Measurements from ENCODE around the gene NR2F1.

DNA sequence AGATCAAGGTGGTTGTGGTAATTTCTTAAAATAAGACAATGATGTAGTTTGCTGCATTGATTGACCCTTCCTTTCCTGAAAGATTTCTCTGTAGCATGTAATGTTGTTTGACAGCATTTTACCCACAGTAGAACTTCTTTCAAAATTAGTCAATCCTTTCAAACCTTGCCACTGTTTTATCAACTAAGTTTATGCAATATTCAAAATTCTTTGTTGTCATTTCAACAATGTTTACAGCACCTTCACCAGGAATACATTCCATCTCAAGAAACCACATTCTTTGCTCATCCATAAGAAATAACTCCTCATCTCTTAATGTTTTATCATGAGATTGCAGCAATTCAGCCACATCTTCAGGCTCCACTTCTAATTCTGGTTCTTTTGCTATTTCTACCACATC, 43.8 kb downstream of the NR2F1 start:
- TF ChIP-seq, protein P1, sequence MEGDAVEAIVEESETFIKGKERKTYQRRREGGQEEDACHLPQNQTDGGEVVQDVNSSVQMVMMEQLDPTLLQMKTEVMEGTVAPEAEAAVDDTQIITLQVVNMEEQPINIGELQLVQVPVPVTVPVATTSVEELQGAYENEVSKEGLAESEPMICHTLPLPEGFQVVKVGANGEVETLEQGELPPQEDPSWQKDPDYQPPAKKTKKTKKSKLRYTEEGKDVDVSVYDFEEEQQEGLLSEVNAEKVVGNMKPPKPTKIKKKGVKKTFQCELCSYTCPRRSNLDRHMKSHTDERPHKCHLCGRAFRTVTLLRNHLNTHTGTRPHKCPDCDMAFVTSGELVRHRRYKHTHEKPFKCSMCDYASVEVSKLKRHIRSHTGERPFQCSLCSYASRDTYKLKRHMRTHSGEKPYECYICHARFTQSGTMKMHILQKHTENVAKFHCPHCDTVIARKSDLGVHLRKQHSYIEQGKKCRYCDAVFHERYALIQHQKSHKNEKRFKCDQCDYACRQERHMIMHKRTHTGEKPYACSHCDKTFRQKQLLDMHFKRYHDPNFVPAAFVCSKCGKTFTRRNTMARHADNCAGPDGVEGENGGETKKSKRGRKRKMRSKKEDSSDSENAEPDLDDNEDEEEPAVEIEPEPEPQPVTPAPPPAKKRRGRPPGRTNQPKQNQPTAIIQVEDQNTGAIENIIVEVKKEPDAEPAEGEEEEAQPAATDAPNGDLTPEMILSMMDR (conservative IDR thresholded peaks at IDR 0.05; ENCODE audit: low read depth in 2 of 2), result no peak
- no peak for TF ChIP-seq CREB1 (CRISPR knock-in tag; IDR thresholded peaks at IDR 0.05; ENCODE audit: low read depth)
- no peak for TF ChIP-seq EZH2 (IDR thresholded peaks at IDR 0.05; ENCODE audit: low read depth, unreplicated experiment)
- TF ChIP-seq, protein P2, sequence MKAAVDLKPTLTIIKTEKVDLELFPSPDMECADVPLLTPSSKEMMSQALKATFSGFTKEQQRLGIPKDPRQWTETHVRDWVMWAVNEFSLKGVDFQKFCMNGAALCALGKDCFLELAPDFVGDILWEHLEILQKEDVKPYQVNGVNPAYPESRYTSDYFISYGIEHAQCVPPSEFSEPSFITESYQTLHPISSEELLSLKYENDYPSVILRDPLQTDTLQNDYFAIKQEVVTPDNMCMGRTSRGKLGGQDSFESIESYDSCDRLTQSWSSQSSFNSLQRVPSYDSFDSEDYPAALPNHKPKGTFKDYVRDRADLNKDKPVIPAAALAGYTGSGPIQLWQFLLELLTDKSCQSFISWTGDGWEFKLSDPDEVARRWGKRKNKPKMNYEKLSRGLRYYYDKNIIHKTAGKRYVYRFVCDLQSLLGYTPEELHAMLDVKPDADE (IDR thresholded peaks at IDR 0.05), result no peak
- TF ChIP-seq, protein P3, sequence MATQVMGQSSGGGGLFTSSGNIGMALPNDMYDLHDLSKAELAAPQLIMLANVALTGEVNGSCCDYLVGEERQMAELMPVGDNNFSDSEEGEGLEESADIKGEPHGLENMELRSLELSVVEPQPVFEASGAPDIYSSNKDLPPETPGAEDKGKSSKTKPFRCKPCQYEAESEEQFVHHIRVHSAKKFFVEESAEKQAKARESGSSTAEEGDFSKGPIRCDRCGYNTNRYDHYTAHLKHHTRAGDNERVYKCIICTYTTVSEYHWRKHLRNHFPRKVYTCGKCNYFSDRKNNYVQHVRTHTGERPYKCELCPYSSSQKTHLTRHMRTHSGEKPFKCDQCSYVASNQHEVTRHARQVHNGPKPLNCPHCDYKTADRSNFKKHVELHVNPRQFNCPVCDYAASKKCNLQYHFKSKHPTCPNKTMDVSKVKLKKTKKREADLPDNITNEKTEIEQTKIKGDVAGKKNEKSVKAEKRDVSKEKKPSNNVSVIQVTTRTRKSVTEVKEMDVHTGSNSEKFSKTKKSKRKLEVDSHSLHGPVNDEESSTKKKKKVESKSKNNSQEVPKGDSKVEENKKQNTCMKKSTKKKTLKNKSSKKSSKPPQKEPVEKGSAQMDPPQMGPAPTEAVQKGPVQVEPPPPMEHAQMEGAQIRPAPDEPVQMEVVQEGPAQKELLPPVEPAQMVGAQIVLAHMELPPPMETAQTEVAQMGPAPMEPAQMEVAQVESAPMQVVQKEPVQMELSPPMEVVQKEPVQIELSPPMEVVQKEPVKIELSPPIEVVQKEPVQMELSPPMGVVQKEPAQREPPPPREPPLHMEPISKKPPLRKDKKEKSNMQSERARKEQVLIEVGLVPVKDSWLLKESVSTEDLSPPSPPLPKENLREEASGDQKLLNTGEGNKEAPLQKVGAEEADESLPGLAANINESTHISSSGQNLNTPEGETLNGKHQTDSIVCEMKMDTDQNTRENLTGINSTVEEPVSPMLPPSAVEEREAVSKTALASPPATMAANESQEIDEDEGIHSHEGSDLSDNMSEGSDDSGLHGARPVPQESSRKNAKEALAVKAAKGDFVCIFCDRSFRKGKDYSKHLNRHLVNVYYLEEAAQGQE (IDR thresholded peaks at IDR 0.05; ENCODE audit: unreplicated experiment), result no peak
- TF ChIP-seq EZH2phosphoT487 (IDR thresholded peaks at IDR 0.05; ENCODE audit: unreplicated experiment), result no peak
- no peak for TF ChIP-seq POLR2AphosphoS5 (IDR thresholded peaks at IDR 0.05; ENCODE audit: low read depth)
